OCI-LY3 (cell line): Measurements from ENCODE around the gene ST6GALNAC5.

ENCODE experiments used
- CTCF ChIP-seq: fragments of 200-600, 300-600 bp; sonication (generic); IDR thresholded peaks from 2 replicates; pipeline ENCODE4 v1.5.1; 2014; ENCODE audit warnings: antibody characterized with exemption, low read length, low read depth
- EZH2phosphoT487 ChIP-seq: fragments of 200-600 bp; shearing (Covaris generic); IDR thresholded peaks from 2 replicates; pipeline ENCODE4 v1.6.1; 2018; ENCODE audit warnings: antibody characterized with exemption, mixed run types, low read depth

GRCh38 chr1:76942549-76942948 lies 75.3 kb downstream of the ST6GALNAC5 start:
- TF ChIP-seq CTCF (no peak), EZH2phosphoT487 (no peak)
